Activated naive CD8-positive, alpha-beta T cell treated with anti-CD3 and anti-CD28 coated beads, Interleukin-2, amount 10 ng/mL, durations not matched to agents 7 days and 5 days (primary cell): Measurements from ENCODE around the gene PODXL. TPM values are rescaled to one million over a fixed set of nuclear protein-coding genes. Genes with fewer than 3 reads are reported as not detected.
"Not testable (repeated sequence)": the region's sequence is repeated elsewhere in the genome, so short reads cannot be mapped to it uniquely, and the experiment has no call there.

Experiments used
- ATAC-seq: fragments of 150-1000 bp; cut with Tn5 transposase; one replicate; pipeline ENCODE4 v1.10.0; 2021; ENCODE audit warnings: low read depth, moderate library complexity
- POLR2A ChIA-PET: fragments of 350-600 bp; sonication (Branson Sonifier 250); formaldehyde crosslinking; loops from one replicate; lab custom pipeline; 2021; ENCODE audit warnings: antibody characterized with exemption; lab: Charles Lee
- DNase-seq: peaks from one replicate; pipeline ENCODE4 v3.0.0; 2021
- H3K27ac Mint-ChIP-seq: one replicate; pipeline ENCODE4 v1.8.0; 2022; ENCODE audit warnings: mild to moderate bottlenecking, mixed read lengths
- H3K27me3 Mint-ChIP-seq: one replicate; pipeline ENCODE4 v1.8.0; 2022; ENCODE audit warnings: mild to moderate bottlenecking, moderate library complexity, mixed read lengths
- H3K36me3 Mint-ChIP-seq: one replicate; pipeline ENCODE4 v1.8.0; 2021; ENCODE audit warnings: mild to moderate bottlenecking, mixed read lengths
- H3K4me1 Mint-ChIP-seq: one replicate; pipeline ENCODE4 v1.8.0; 2021; ENCODE audit warnings: mixed read lengths
- H3K4me3 Mint-ChIP-seq: one replicate; pipeline ENCODE4 v1.8.0; 2022; ENCODE audit warnings: mild to moderate bottlenecking, moderate library complexity, mixed read lengths
- H3K9me3 Mint-ChIP-seq: one replicate; pipeline ENCODE4 v1.8.0; 2021; ENCODE audit warnings: mixed read lengths
- total RNA-seq, 2 experiments: library from RNA; stranded (reverse); gene quantifications; one replicate each; pipeline ENCODE4 v1.2.3, GENCODE V29; 2021

Gene PODXL
- total RNA-seq, 2 experiments from 2014 or later = 1.4 to 1.5 TPM

DNA sequence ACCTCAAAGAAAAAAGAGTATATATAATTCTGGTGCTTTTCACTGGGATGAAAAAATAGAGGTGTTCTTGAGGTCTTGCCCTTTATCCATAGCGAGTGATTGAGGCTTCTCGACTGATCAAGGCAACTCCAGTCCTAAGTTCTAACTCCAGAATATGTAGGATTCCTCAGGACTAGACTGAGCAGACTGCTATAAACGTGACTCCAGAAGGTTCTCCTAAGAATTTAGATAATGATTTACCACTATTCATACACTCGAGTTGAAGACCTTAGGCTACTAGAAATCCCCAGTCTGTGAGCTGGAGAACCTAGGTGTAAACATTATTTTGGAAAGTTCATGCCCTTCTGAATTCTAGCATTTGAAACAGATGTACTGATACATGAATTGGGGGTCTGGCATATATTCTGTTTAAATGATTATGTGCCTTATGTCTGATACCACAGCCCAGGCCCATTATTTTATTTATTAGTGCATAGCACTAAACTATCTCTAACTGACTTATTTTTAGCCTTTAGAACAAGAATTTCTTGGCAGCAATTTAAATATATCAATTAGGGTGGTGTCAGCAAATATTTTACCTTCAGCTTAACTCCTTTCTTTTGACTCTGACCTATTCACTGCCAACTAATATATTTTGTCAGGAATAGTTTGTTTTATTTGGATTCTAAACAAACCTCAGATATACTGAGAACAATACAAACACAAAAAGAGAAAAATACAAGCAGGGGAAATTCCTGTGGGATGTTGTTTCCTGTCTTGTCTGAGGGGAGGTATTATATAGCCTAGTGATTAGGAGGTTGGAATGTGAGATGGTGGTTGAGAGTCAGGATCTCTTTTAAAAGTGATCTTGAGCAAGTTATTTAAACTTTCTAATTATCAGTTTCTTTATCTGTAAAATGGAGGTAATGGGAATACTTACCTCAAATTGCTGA is 75.8 kb downstream of the PODXL start:
- H3K36me3 Mint-ChIP-seq = peaks cover 4% of the 10 kb centered on the region
- H3K9me3 Mint-ChIP-seq = no peaks in the 10 kb centered on the region
- no peaks in the 10 kb centered on the region for H3K27me3 Mint-ChIP-seq
- H3K27ac Mint-ChIP-seq = no peak overlapping the region
- ATAC-seq (no peak), DNase-seq (no peak)
- POLR2A ChIA-PET = no interaction called here
- no peak overlapping the region for H3K4me3 Mint-ChIP-seq
- H3K4me1 Mint-ChIP-seq = no peaks in the 10 kb centered on the region

DNA sequence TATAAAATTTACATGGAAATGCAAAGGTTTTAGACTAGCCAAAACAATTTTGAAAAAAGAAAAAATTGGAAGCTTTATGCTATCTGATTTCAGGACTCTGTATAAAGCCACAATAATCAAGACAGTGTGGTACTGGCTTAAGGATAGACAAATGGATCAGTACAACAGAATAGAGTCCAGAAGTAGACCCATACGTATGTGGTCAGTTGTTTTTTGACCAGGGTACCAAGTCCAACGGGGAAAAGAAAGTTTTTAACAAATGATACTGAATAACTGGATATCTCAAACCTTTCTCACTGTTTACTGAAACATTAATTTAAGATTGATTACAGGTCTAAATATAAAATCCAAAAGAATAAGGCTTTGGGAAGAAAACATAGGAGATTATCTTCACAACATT is 79.7 kb downstream of the PODXL start:
- no peak overlapping the region for H3K27ac Mint-ChIP-seq
- no peaks in the 10 kb centered on the region for H3K4me1 Mint-ChIP-seq
- no peaks in the 10 kb centered on the region for H3K27me3 Mint-ChIP-seq
- H3K36me3 Mint-ChIP-seq = peaks cover 14% of the 10 kb centered on the region
- POLR2A ChIA-PET = no interaction called here
- H3K4me3 Mint-ChIP-seq = no peak overlapping the region
- peaks cover 1% of the 10 kb centered on the region for H3K9me3 Mint-ChIP-seq
- DNase-seq = no peak
- ATAC-seq = no peak

- peaks cover 36% of the 10 kb centered on the region for H3K36me3 Mint-ChIP-seq
These were observed 85.0 kb downstream of the PODXL start for GRCh38 chr7:131471250-131472004.

GRCh38 chr7:131467788-131468187 is 88.6 kb downstream of the PODXL start:
- H3K27ac Mint-ChIP-seq = no peak overlapping the region
- H3K4me3 Mint-ChIP-seq = no peak overlapping the region
- H3K27me3 Mint-ChIP-seq = no peaks in the 10 kb centered on the region
- no peaks in the 10 kb centered on the region for H3K9me3 Mint-ChIP-seq
- no peaks in the 10 kb centered on the region for H3K4me1 Mint-ChIP-seq
- no peak for ATAC-seq
- POLR2A ChIA-PET = interaction anchor here (0.8 kb wide), 1 partner anchor 380 kb away, joined by 3 read pairs; no protein-coding TSS in a partner anchor
- DNase-seq = no peak
- H3K36me3 Mint-ChIP-seq = peaks cover 27% of the 10 kb centered on the region

More at GRCh38 chr7:131471250-131472004, 85.0 kb downstream of the PODXL start:
- H3K4me1 Mint-ChIP-seq = no peaks in the 10 kb centered on the region
- ATAC-seq (no peak), DNase-seq (no peak)
- POLR2A ChIA-PET = no interaction called here
- H3K27me3 Mint-ChIP-seq = no peaks in the 10 kb centered on the region
- no peak overlapping the region for H3K27ac Mint-ChIP-seq
- H3K4me3 Mint-ChIP-seq = no peak overlapping the region
- peaks cover 1% of the 10 kb centered on the region for H3K9me3 Mint-ChIP-seq

DNA sequence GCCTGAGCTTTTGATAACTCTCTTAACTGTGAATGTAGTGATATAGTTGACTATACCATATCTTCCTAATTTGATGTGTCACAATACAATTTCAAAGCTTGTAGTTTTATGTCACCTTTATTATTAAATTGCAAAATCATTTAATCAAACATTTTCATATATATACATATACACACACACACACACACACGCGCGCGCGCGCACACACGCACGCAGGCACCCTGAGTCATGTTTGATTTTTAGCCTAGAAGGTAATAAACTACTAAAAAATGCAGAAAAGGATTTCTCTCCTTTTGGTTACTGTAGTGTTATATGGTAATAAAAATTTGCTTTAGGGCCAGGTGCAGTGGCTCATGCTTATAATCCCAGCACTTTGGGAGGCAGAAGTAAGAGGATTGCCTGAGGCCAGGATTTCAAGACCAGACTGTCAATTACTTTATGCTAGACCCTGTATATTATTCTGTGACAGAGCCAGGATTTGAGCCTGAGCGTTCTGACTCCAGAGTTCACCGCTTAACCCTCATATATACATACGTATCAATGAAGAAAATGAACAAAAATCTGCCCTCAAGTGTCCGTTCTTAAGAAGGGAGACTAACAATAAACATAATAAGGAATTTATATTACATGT is 89.6 kb downstream of the PODXL start:
- no peaks in the 10 kb centered on the region for H3K27me3 Mint-ChIP-seq
- no peak overlapping the region for H3K27ac Mint-ChIP-seq
- no peak overlapping the region for H3K4me3 Mint-ChIP-seq
- no peak for DNase-seq
- H3K36me3 Mint-ChIP-seq = peaks cover 27% of the 10 kb centered on the region
- POLR2A ChIA-PET = interaction anchor here (0.8 kb wide), 1 partner anchor 379 kb away, joined by 3 read pairs; no protein-coding TSS in a partner anchor
- no peaks in the 10 kb centered on the region for H3K9me3 Mint-ChIP-seq
- no peaks in the 10 kb centered on the region for H3K4me1 Mint-ChIP-seq
- no peak for ATAC-seq

- H3K27ac Mint-ChIP-seq = not testable (repeated sequence)
These were observed 93.7 kb downstream of the PODXL start for GRCh38 chr7:131462715-131463114.

DNA sequence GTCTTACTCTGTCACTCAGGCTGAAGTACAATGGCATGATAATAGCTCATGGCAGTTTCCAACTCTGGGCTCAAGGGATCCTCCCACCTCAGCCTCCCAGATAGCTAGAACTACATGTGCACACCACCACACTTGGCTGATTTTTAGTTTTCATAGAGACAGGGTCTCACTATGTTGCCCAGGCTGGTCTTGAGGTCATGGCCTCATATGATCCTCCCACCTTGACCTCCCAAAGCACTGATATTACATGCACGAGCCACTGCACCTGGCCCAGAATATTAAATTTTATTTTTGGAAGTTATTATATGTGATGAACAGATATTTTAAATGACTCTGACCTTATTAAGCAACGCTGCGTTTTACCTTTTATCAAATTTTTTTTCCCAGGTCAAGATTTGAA is 94.4 kb downstream of the PODXL start:
- Mint-ChIP-seq H3K4me3 (no peak overlapping the region), H3K4me1 (no peaks in the 10 kb centered on the region), H3K36me3 (peaks cover 15% of the 10 kb centered on the region), H3K9me3 (no peaks in the 10 kb centered on the region), H3K27me3 (no peaks in the 10 kb centered on the region), H3K27ac (no peak overlapping the region)
- POLR2A ChIA-PET = no interaction called here
- no peak for ATAC-seq
- DNase-seq = no peak

More at GRCh38 chr7:131462715-131463114, 93.7 kb downstream of the PODXL start:
- ATAC-seq, H3K9me3 Mint-ChIP-seq, H3K4me3 Mint-ChIP-seq, H3K27me3 Mint-ChIP-seq, H3K4me1 Mint-ChIP-seq, DNase-seq, POLR2A ChIA-PET: not testable (repeated sequence)
- peaks cover 16% of the 10 kb centered on the region for H3K36me3 Mint-ChIP-seq

- Mint-ChIP-seq H3K27me3 (no peaks in the 10 kb centered on the region), H3K27ac (no peak overlapping the region), H3K36me3 (peaks cover 20% of the 10 kb centered on the region), H3K4me1 (no peaks in the 10 kb centered on the region), H3K4me3 (no peak overlapping the region), H3K9me3 (no peaks in the 10 kb centered on the region)
- no peak for ATAC-seq
- POLR2A ChIA-PET = no interaction called here
- no peak for DNase-seq
These were observed 97.2 kb downstream of the PODXL start for GRCh38 chr7:131459256-131459655.

DNA sequence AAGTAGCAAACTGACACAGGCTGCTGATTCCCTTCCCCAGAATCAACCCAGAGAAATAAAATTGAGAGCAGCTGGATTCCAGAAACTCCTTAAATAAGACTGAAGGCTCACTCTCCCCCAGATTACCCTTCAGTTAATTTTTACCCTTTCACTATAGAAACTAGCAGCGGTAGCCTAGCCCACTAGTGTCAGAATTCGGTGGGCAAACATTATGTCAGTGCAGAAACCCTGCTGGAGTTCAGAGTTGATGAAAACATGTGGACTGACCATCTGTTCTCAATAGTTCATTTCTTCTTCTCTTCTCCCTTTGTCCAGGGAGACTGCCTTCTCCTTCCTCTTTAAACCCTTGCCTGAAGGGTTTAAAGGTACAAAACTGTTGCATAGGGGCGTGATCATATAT is 100.1 kb downstream of the PODXL start:
- ATAC-seq = no peak
- H3K4me1 Mint-ChIP-seq = no peaks in the 10 kb centered on the region
- H3K36me3 Mint-ChIP-seq = peaks cover 18% of the 10 kb centered on the region
- POLR2A ChIA-PET = no interaction called here
- H3K4me3 Mint-ChIP-seq = no peak overlapping the region
- no peaks in the 10 kb centered on the region for H3K27me3 Mint-ChIP-seq
- H3K27ac Mint-ChIP-seq = no peak overlapping the region
- no peaks in the 10 kb centered on the region for H3K9me3 Mint-ChIP-seq
- DNase-seq = no peak

DNA sequence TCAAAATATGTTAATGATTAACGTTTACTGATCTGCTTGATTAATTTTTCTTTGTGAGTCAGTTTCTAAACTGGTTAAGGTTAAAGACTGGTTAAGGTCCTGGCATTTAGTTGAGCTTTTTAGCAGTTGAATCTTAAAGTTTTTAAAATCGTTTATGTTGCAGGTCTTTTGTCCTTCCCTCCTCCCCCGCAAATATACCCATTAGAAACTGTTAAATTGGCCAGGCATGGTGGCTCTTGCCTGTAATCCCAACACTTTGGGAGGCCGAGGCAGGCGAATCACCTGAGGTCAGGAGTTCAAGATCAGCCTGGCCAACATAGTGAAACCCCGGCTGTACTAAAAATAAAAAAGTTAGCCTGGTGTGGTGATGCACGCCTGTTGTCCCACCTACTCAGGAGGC is 100.9 kb downstream of the PODXL start:
- Mint-ChIP-seq H3K36me3 (peaks cover 17% of the 10 kb centered on the region), H3K4me1 (no peaks in the 10 kb centered on the region)

DNA sequence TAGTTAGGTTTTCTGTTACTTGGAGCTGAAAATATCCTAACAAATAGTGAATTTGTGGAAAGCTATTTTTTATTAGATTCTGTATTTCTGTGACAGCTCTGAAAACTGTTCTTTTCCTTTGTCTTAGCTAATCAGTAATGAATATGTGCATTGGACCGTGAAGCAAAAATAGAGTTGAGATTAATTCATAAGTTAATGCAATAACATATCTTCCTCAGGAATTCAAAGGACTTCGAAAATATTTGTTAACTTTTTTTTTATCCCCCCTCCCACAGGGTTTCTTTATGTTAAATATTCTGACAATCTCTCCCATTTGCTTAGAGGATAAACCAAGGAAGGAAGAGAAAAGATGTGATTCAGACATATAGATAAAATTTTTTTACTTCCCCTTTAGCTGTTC is 101.4 kb downstream of the PODXL start:
- H3K4me1 Mint-ChIP-seq = no peaks in the 10 kb centered on the region
- H3K36me3 Mint-ChIP-seq = peaks cover 17% of the 10 kb centered on the region
- no peak overlapping the region for H3K4me3 Mint-ChIP-seq
- no peaks in the 10 kb centered on the region for H3K27me3 Mint-ChIP-seq
- no peaks in the 10 kb centered on the region for H3K9me3 Mint-ChIP-seq
- ATAC-seq (no peak), DNase-seq (no peak)
- no peak overlapping the region for H3K27ac Mint-ChIP-seq
- POLR2A ChIA-PET = no interaction called here

More for the DNA sequence above, 100.9 kb downstream of the PODXL start:
- Mint-ChIP-seq H3K9me3 (no peaks in the 10 kb centered on the region), H3K27ac (no peak overlapping the region), H3K4me3 (no peak overlapping the region), H3K27me3 (no peaks in the 10 kb centered on the region)
- ATAC-seq = no peak
- POLR2A ChIA-PET = no interaction called here
- no peak for DNase-seq

DNA sequence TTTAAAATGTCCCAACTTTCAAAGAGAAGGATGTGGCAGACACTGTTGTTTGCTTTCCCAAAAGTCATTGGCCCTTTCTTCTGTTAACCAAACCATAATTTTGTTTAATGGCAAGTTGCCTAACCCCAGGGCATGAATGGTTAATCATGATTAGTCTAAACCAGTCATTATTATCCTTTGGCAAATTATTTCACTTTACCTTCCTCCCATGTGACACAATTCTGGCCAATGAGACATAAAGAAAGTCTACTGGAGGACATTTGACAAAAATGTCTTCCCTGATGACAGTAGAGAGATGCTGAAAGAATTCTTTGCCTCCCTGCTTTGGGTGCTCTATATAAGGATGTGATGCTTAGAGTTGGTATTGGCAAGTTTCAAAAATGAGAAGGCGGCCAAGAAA is 101.9 kb downstream of the PODXL start:
- H3K27me3 Mint-ChIP-seq = no peaks in the 10 kb centered on the region
- peaks cover 19% of the 10 kb centered on the region for H3K36me3 Mint-ChIP-seq
- POLR2A ChIA-PET = interaction anchor here (0.6 kb wide), 1 partner anchor 54 kb away, joined by 3 read pairs; no protein-coding TSS in a partner anchor
- H3K4me3 Mint-ChIP-seq = no peak overlapping the region
- H3K27ac Mint-ChIP-seq = no peak overlapping the region
- H3K4me1 Mint-ChIP-seq = no peaks in the 10 kb centered on the region
- DNase-seq (no peak), ATAC-seq (no peak)
- H3K9me3 Mint-ChIP-seq = no peaks in the 10 kb centered on the region
